Brain microvascular endothelial cell (primary cell): ENCODE measurements around the gene IRX3.

Experiments used
- DNase-seq: peaks from one replicate; pipeline ENCODE4 v3.0.0-alpha.2; 2020
- H3K27ac ChIP-seq: fragments of 250-450 bp; sonication (Bioruptor Pico); 2 replicates; pipeline ENCODE4 v1.5.1; 2020; ENCODE audit warnings: mild to moderate bottlenecking, moderate library complexity
- H3K27me3 ChIP-seq: fragments of 250-450 bp; sonication (Bioruptor Pico); replicated peaks from 2 replicates; pipeline ENCODE4 v1.5.1; 2020; ENCODE audit warnings: mild to moderate bottlenecking
- H3K36me3 ChIP-seq: fragments of 250-450 bp; sonication (Bioruptor Pico); replicated peaks from 2 replicates; pipeline ENCODE4 v1.5.1; 2020; ENCODE audit warnings: mild to moderate bottlenecking
- H3K4me3 ChIP-seq: 2 replicates; pipeline ENCODE4 v1.5.1; 2011; ENCODE audit warnings: low read depth, mild to moderate bottlenecking, control low read depth, low read length, moderate library complexity
- in situ Hi-C: cut with HindIII; loops from 2 replicates; pipeline ENCODE4 v1.10.0; 2017; ENCODE audit warnings: low sequenced_read_pairs, low pct_ligation_motif_present
- TF ChIP-seq, protein P1 (sequence below): IDR thresholded peaks from 2 replicates; pipeline ENCODE4 v1.5.1; 2011; ENCODE audit warnings: low read depth, mild to moderate bottlenecking, moderate library complexity, low read length, control low read depth, inconsistent platforms; ENCODE audit errors: missing control alignments

IRX3 gene

GRCh38 chr16:54326266-54326662 lies 39.7 kb upstream of the IRX3 start:
- Histone ChIP-seq H3K27me3 (no peaks in the 10 kb centered on the region), H3K4me3 (no peak overlapping the region), H3K27ac (no peak overlapping the region), H3K36me3 (no peaks in the 10 kb centered on the region)
- TF ChIP-seq, protein P1, sequence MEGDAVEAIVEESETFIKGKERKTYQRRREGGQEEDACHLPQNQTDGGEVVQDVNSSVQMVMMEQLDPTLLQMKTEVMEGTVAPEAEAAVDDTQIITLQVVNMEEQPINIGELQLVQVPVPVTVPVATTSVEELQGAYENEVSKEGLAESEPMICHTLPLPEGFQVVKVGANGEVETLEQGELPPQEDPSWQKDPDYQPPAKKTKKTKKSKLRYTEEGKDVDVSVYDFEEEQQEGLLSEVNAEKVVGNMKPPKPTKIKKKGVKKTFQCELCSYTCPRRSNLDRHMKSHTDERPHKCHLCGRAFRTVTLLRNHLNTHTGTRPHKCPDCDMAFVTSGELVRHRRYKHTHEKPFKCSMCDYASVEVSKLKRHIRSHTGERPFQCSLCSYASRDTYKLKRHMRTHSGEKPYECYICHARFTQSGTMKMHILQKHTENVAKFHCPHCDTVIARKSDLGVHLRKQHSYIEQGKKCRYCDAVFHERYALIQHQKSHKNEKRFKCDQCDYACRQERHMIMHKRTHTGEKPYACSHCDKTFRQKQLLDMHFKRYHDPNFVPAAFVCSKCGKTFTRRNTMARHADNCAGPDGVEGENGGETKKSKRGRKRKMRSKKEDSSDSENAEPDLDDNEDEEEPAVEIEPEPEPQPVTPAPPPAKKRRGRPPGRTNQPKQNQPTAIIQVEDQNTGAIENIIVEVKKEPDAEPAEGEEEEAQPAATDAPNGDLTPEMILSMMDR: no peak
- in situ Hi-C loops: no loop called here
- DNase-seq: no peak

GRCh38 chr16:54325616-54326265 lies 39.2 kb upstream of the IRX3 start:
- Histone ChIP-seq H3K36me3 (no peaks in the 10 kb centered on the region), H3K27me3 (no peaks in the 10 kb centered on the region), H3K4me3 (no peak overlapping the region), H3K27ac (no peak overlapping the region)
- in situ Hi-C loops: no loop called here
- TF ChIP-seq, protein P1: no peak
- DNase-seq: no peak

DNA sequence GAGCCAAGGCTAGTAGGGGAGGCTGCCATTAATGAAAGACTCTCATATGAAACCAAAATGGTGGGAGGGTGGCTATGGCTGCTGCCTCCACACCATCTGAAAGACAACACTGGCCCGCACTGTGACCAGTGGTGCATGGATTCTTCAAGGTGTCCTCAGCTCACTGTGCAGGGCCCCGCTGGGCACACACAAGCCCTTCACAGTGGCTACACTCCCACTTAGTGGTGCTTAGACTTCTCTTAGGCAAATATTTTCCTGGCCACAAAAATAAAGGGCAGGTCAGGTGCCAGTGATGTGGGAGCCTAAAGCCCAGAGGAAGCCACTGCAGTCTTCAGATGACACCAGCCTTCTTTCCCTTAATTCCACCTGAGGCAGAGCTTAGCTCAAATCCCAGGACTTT lies 38.1 kb upstream of the IRX3 start:
- H3K36me3 ChIP-seq: no peaks in the 10 kb centered on the region
- no peak overlapping the region for H3K4me3 ChIP-seq
- TF ChIP-seq, protein P1: no peak
- H3K27ac ChIP-seq: no peak overlapping the region
- no peaks in the 10 kb centered on the region for H3K27me3 ChIP-seq
- no peak for DNase-seq
- in situ Hi-C loops: no loop called here

DNA sequence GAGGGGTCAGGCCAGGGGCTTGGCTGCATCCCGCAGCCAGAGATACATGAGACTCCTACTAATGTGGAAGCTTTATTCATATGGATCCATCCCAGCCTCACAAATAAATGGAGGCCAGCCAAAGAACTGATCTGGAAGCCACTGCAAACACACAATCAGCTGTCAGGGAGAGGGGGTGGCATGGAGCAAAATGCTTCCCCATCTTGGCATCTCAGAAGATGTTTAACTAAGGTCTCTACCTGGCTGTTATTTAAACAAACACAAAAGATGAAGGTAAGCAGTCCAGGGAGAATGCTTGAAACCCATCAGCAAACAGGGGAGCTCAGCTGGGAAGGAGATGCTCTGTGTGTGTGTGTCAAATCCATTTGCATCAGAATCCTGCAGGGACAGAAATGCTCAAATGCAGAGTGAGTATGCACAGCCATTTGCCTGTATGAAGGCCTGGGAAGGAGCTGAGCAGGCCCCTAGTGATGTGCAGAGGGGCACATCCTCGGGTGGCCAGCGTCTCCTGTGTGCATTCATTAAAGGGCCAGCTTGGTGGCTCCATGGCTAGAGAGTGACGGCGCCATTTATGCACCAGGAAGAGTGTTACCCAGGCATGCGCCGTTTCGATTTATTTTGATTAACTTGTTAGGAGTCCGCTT lies 34.2 kb upstream of the IRX3 start:
- Histone ChIP-seq H3K4me3 (no peak overlapping the region), H3K27me3 (no peaks in the 10 kb centered on the region), H3K27ac (no peak overlapping the region), H3K36me3 (no peaks in the 10 kb centered on the region)
- in situ Hi-C loops: no loop called here
- DNase-seq: no peak
- TF ChIP-seq, protein P1: no peak

DNA sequence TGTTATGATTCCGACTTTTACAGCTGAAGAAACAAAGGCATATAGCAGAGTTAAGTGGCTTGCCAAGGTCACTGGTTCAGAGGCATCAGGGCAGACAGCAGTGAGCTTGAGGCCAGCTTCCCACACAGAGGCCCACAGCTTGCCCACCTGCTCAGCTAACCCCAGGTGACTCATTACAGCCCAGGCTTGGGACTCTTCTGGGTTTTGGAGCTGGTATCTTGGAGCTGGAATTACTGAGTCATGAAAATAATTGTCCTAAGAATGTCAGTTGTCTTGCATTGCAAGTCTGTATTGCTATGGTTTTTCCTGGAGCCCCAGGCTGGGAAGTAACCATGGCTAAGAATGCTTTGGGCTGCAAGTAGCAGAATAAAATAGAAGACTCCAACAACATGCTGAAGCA lies 32.4 kb upstream of the IRX3 start:
- H3K4me3 ChIP-seq: no peak overlapping the region
- H3K36me3 ChIP-seq: no peaks in the 10 kb centered on the region
- H3K27me3 ChIP-seq: no peaks in the 10 kb centered on the region
- H3K27ac ChIP-seq: no peak overlapping the region
- in situ Hi-C loops: no loop called here
- no peak for DNase-seq
- TF ChIP-seq, protein P1: no peak
